Fibroblast of lung (primary cell): ENCODE measurements around the gene ANKRD44. TPM values are rescaled to one million over a fixed set of nuclear protein-coding genes. Genes with fewer than 3 reads are reported as not detected.

Source experiments
- DNase-seq, 2 donors: peaks; one replicate each; pipeline versions ENCODE4 v3.0.0 to v3.0.0-alpha.2; 2010; ENCODE audit warnings: low read depth in 2 of 2
- H2AFZ ChIP-seq: 2 replicates; pipeline ENCODE4 v1.5.1; 2012; ENCODE audit warnings: low read length, control low read depth, inconsistent platforms
- H3K27ac ChIP-seq: 2 replicates; pipeline ENCODE4 v1.5.1; 2011; ENCODE audit warnings: low read length, control low read depth; ENCODE audit not compliant: insufficient read depth
- H3K27me3 ChIP-seq: 2 replicates; pipeline ENCODE4 v1.5.1; 2011; ENCODE audit warnings: mild to moderate bottlenecking, low read length; ENCODE audit not compliant: control insufficient read depth, insufficient read depth
- H3K36me3 ChIP-seq: 2 replicates; pipeline ENCODE4 v1.5.1; 2011; ENCODE audit warnings: low read length; ENCODE audit not compliant: control insufficient read depth, insufficient read depth
- H3K4me1 ChIP-seq: 2 replicates; pipeline ENCODE4 v1.5.1; 2011; ENCODE audit warnings: low read length; ENCODE audit not compliant: control insufficient read depth, insufficient read depth; ENCODE audit errors: extremely low read depth
- H3K4me2 ChIP-seq: 2 replicates; pipeline ENCODE4 v1.5.1; 2011; ENCODE audit warnings: low read length, control low read depth; ENCODE audit not compliant: insufficient read depth; ENCODE audit errors: extremely low read depth
- H3K4me3 ChIP-seq, 4 experiments: fragments of 200-600 bp in 1 of 4; sonication (generic) in 1 of 4; replicated peaks in 1 of 4; 2 replicates each; pipeline ENCODE4 v1.5.1; 2011 to 2016; ENCODE audit warnings: low read length in 4 of 4, low read depth in 3 of 4, mild to moderate bottlenecking in 3 of 4, control low read depth in 2 of 4, inconsistent platforms in 1 of 4, mixed read lengths in 1 of 4; ENCODE audit not compliant: insufficient read depth in 1 of 4; ENCODE audit errors: control extremely low read depth in 1 of 4
- H3K79me2 ChIP-seq: 2 replicates; pipeline ENCODE4 v1.5.1; 2012; ENCODE audit warnings: mild to moderate bottlenecking, low read length, inconsistent platforms; ENCODE audit not compliant: control insufficient read depth, insufficient read depth
- H3K9ac ChIP-seq: 2 replicates; pipeline ENCODE4 v1.5.1; 2011; ENCODE audit warnings: mild to moderate bottlenecking, low read length, control low read depth; ENCODE audit not compliant: insufficient read depth
- H3K9me3 ChIP-seq: 2 replicates; pipeline ENCODE4 v1.5.1; 2012; ENCODE audit warnings: low read depth, low read length; ENCODE audit not compliant: control insufficient read depth, insufficient read depth
- H4K20me1 ChIP-seq: 2 replicates; pipeline ENCODE4 v1.5.1; 2011; ENCODE audit warnings: low read length; ENCODE audit not compliant: control insufficient read depth, insufficient read depth; ENCODE audit errors: extremely low read depth
- EZH2 ChIP-seq: IDR thresholded peaks from 2 replicates; pipeline ENCODE4 v1.5.1; 2012; ENCODE audit warnings: low read length, control low read depth, mild to moderate bottlenecking; ENCODE audit errors: missing control alignments
- polyA plus RNA-seq, 2 donors: library from polyadenylated mRNA; depleted of rRNA in 1 of 2; stranded (reverse) in 1 of 2; unstranded in 1 of 2; fragments of >200 nt; gene quantifications; 2 replicates each; pipeline ENCODE4 v1.2.1, GENCODE V29; 2011 to 2012; ENCODE audit warnings: missing spikeins in 1 of 2
- total RNA-seq: library from RNA; depleted of rRNA; stranded (reverse); fragments of >200 nt; gene quantifications from 2 replicates; pipeline ENCODE4 v1.2.1, GENCODE V29; 2014
- TF ChIP-seq, protein P1 (sequence below), 2 donors: IDR thresholded peaks in 1 of 2; conservative IDR thresholded peaks in 1 of 2; 1 replicate in 1 of 2; 2 replicates in 1 of 2; pipeline ENCODE4 v1.5.1; 2011 to 2012; ENCODE audit warnings: low read length in 2 of 2, control low read depth in 1 of 2, inconsistent platforms in 1 of 2, low read depth in 1 of 2, mild to moderate bottlenecking in 1 of 2

Gene ANKRD44
- total and polyA plus RNA-seq, 2 donors (not counting 1 experiment from before 2014, with no cell fraction given): 7.6 to 9.7 TPM

DNA sequence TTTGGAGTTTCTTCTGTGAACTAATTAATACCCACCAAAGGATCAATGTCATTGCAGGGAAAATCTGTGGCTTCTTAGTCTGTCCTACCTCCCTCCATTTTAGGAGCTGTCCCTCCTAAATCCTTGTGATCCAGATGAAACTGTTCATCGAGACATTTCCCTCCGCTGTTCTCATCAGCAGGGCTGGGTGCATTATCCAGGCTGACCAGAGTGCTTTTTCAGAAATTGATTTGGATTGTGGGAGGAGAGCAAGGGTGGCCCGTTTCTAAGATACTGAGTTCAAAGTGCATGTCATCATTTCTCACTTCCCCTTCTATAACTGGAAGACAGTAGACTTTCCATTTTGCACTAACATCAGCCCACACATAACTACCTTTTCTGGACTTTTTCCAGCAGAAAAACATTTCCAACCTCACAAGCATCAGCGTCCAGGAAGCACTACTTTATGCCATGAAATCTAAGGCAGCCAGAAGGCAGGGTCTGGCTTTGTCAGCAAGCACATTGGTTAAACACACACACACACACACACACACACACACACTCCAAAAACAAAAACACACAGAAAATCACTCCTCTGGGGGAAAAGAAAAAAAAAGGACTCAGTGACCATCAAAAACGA is 94.1 kb downstream of the ANKRD44 start:
- peak; percentile 14 to 40 for DNase-seq
- TF ChIP-seq EZH2: no peak
- TF ChIP-seq, protein P1, sequence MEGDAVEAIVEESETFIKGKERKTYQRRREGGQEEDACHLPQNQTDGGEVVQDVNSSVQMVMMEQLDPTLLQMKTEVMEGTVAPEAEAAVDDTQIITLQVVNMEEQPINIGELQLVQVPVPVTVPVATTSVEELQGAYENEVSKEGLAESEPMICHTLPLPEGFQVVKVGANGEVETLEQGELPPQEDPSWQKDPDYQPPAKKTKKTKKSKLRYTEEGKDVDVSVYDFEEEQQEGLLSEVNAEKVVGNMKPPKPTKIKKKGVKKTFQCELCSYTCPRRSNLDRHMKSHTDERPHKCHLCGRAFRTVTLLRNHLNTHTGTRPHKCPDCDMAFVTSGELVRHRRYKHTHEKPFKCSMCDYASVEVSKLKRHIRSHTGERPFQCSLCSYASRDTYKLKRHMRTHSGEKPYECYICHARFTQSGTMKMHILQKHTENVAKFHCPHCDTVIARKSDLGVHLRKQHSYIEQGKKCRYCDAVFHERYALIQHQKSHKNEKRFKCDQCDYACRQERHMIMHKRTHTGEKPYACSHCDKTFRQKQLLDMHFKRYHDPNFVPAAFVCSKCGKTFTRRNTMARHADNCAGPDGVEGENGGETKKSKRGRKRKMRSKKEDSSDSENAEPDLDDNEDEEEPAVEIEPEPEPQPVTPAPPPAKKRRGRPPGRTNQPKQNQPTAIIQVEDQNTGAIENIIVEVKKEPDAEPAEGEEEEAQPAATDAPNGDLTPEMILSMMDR (conservative IDR thresholded peaks at IDR 0.05 in 1 of 2, IDR thresholded peaks at IDR 0.05 in 1 of 2; ENCODE audit: low read depth in 1 of 2, low read length in 2 of 2): no peak
- Histone ChIP-seq H3K9ac (no peak overlapping the region), H4K20me1 (no peaks in the 10 kb centered on the region), H3K27me3 (no peaks in the 10 kb centered on the region), H2AFZ (no peak overlapping the region), H3K9me3 (no peaks in the 10 kb centered on the region), H3K27ac (no peak overlapping the region), H3K4me1 (peaks cover 3% of the 10 kb centered on the region), H3K36me3 (no peaks in the 10 kb centered on the region), H3K4me3 (no peak overlapping the region), H3K79me2 (no peaks in the 10 kb centered on the region), H3K4me2 (no peak overlapping the region)

DNA sequence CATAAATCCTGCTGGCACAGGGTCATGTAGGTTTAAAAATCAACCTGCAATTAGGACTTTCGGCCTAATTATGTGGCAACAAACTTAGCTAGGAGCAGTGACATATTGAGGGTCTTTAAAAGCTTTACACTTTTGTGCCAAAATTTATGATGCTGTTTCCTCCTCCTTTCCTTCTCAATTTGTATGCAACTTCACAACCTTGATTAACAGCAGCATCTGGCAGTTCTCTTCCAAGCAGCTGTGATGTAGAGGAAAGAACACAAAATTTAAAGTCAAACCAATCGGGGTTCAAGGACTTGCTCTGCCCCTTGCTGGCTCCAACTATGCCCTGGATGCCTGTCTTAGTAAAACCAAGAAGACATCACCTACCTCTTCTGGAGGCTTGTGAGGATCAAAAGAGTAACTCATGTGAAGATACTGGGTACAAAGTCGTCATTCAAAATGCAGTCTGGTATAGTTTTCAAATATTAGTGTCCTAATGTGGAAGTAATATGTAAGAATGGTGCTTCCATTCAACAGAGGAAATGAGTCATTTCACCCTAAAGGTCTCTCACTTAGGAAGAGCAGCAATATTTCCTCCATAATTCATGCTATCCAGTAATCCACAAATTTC is 94.7 kb downstream of the ANKRD44 start:
- Histone ChIP-seq H3K36me3 (no peaks in the 10 kb centered on the region), H3K27me3 (no peaks in the 10 kb centered on the region), H3K4me1 (peaks cover 3% of the 10 kb centered on the region), H3K4me3 (no peak overlapping the region), H3K27ac (no peak overlapping the region), H3K9me3 (no peaks in the 10 kb centered on the region), H2AFZ (no peak overlapping the region), H3K79me2 (no peaks in the 10 kb centered on the region), H3K9ac (no peak overlapping the region), H4K20me1 (no peaks in the 10 kb centered on the region), H3K4me2 (no peak overlapping the region)
- peak; percentile 42 for DNase-seq
- no peak for TF ChIP-seq EZH2
- TF ChIP-seq, protein P1 (conservative IDR thresholded peaks at IDR 0.05 in 1 of 2, IDR thresholded peaks at IDR 0.05 in 1 of 2; ENCODE audit: low read depth in 1 of 2, low read length in 2 of 2): no peak

DNA sequence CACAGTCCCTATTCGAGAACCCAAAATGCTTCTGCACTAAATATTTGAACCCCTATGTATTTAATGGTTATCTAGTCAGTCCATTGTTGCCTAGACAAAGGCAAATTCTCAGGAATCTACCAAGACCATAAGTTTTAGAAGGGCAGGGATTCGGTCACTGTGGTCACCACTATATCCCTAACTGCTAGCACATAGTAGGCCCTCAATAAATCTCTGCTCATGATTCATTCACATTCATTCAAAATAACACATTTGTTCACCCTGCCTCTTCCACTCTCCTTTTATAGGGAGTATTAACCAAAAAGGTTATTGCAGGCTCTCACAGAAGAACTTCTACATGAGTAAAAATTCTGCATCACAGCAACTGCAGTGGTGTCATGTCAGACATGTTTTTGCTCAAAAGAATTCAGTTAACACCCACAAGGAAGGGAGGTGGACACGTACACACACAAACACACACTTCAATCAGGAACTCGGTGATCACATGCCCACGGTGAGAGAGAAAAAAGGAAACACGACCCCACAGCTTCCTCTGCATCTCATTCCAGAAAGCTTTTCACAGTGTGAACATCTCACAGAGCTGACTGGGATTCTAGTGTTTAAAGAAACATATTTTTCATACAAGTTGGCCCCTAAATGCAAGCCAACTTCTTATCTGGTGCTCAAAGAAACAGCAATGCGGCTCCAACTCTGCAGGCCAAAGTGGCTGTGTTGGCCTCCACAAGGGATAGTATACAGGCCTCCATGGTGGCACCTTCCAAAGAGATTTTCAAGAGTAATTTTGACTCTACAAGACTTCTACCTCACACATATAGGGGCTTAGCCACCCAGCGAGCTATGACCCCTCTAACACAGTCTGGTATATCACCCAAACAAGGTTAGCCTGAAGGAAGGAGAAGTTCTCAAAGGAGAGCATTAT is 98.0 kb downstream of the ANKRD44 start:
- DNase-seq: peak in 1 of 2 donors; percentile 54

More for the DNA sequence above, 98.0 kb downstream of the ANKRD44 start:
- no peak overlapping the region for H2AFZ ChIP-seq
- H3K27ac ChIP-seq: no peak overlapping the region
- no peaks in the 10 kb centered on the region for H3K79me2 ChIP-seq
- H3K4me2 ChIP-seq: no peak overlapping the region
- no peaks in the 10 kb centered on the region for H3K9me3 ChIP-seq
- no peak overlapping the region for H3K9ac ChIP-seq
- H3K36me3 ChIP-seq: no peaks in the 10 kb centered on the region
- H3K4me3 ChIP-seq: no peak overlapping the region
- no peaks in the 10 kb centered on the region for H3K27me3 ChIP-seq
- no peaks in the 10 kb centered on the region for H4K20me1 ChIP-seq
- H3K4me1 ChIP-seq: peaks cover 3% of the 10 kb centered on the region
- TF ChIP-seq, protein P1 (conservative IDR thresholded peaks at IDR 0.05 in 1 of 2, IDR thresholded peaks at IDR 0.05 in 1 of 2; ENCODE audit: low read depth in 1 of 2, low read length in 2 of 2): no peak
- no peak for TF ChIP-seq EZH2
